Measurements from ENCODE around the gene NUMB.

- TF ChIP-seq TEAD1 (CRISPR knock-in tag; IDR thresholded peaks at IDR 0.05) (no peak), CTCF (IDR thresholded peaks at IDR 0.05) (no peak), CREM (CRISPR knock-in tag; IDR thresholded peaks at IDR 0.05) (no peak)
Measured at GRCh38 chr14:73289729-73290128, 168.6 kb downstream of the NUMB start.

All from WTC11 (cell line).